ENCODE data around the gene SLC25A15. TPM values are rescaled to one million over a fixed set of nuclear protein-coding genes. Genes with fewer than 3 reads are reported as not detected.

The SLC25A15 gene
- total and polyA plus RNA-seq, 2 experiments from 2014 or later, result 11.5 to 24.3 TPM

DNA sequence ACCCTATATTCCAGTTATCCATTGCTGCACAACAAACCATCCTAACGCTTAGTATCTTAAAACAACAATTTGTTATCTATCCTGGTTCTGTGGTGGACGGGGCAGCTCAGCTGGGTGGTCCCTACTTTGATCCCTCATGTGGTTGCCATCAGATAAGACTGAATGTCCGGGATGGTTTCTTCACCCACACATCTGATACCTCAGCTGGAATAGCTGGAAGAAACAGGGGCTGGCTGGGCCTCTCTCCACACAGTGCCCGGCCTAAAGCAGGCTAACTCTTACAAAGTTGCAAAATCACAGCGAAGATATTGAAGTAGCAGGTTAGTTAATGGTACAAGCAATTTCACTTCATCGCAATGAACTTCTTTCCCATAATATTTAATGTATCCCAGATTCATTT is 14.7 kb upstream of the SLC25A15 start:
- WGBS (ENCODE audit: low lambda C conversion rate, missing lambda C conversion rate), result 57% methylated on average over 6 of the region's 6 CpGs
- Histone ChIP-seq H3K4me3 (no peak overlapping the region), H3K9me2 (replicated peaks; ENCODE audit: insufficient read depth) (no peaks in the 10 kb centered on the region), H3K27me3 (no peaks in the 10 kb centered on the region), H3K4me2 (no peak overlapping the region), H4K20me1 (ENCODE audit: insufficient read depth, poor library complexity, severe bottlenecking) (no peaks in the 10 kb centered on the region), H3K9me3 (ENCODE audit: low read depth) (no peaks in the 10 kb centered on the region), H3K36me3 (replicated peaks; ENCODE audit: insufficient read depth, low read depth) (no peaks in the 10 kb centered on the region), H2AFZ (no peak overlapping the region), H3K27ac (no peak overlapping the region), H3K79me2 (no peaks in the 10 kb centered on the region), H3K4me1 (ENCODE audit: insufficient read depth) (peaks cover 5% of the 10 kb centered on the region)
- no peak for TF ChIP-seq EZH2phosphoT487 (IDR thresholded peaks at IDR 0.05; ENCODE audit: low read depth, severe bottlenecking, unreplicated experiment)
- no peak for TF ChIP-seq EZH2 (IDR thresholded peaks at IDR 0.05; ENCODE audit: borderline replicate concordance)
- TF ChIP-seq, protein P1, sequence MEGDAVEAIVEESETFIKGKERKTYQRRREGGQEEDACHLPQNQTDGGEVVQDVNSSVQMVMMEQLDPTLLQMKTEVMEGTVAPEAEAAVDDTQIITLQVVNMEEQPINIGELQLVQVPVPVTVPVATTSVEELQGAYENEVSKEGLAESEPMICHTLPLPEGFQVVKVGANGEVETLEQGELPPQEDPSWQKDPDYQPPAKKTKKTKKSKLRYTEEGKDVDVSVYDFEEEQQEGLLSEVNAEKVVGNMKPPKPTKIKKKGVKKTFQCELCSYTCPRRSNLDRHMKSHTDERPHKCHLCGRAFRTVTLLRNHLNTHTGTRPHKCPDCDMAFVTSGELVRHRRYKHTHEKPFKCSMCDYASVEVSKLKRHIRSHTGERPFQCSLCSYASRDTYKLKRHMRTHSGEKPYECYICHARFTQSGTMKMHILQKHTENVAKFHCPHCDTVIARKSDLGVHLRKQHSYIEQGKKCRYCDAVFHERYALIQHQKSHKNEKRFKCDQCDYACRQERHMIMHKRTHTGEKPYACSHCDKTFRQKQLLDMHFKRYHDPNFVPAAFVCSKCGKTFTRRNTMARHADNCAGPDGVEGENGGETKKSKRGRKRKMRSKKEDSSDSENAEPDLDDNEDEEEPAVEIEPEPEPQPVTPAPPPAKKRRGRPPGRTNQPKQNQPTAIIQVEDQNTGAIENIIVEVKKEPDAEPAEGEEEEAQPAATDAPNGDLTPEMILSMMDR (IDR thresholded peaks at IDR 0.05; ENCODE audit: poor library complexity), result no peak
- DNase-seq (ENCODE audit: low spot score), result no peak

DNA sequence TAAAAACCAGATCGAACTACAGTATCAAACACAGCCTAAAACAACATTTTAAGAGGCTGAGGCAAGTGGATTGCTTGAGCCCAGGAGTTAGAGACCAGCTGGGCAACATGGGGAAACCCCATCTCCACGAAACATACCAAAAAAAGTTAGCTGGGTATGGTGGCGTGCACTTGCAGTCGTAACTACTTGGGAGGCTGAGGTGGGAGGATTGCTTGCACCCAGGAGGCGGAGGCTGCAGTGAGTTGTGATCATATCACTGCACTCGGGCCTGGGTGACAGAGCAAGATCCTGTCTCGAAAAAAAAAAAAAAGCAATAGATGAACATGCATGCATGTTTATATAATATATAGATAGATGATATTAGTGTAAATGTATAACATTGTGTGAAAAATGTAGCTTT is 13.2 kb upstream of the SLC25A15 start:
- no peak overlapping the region for H3K27ac ChIP-seq
- no peak overlapping the region for H2AFZ ChIP-seq
- TF ChIP-seq, protein P1 (IDR thresholded peaks at IDR 0.05; ENCODE audit: poor library complexity), result no peak
- no peak for TF ChIP-seq EZH2phosphoT487 (IDR thresholded peaks at IDR 0.05; ENCODE audit: low read depth, severe bottlenecking, unreplicated experiment)
- no peak for TF ChIP-seq EZH2 (IDR thresholded peaks at IDR 0.05; ENCODE audit: borderline replicate concordance)
- H3K27me3 ChIP-seq, result no peaks in the 10 kb centered on the region
- DNase-seq (ENCODE audit: low spot score), result no peak
- no peaks in the 10 kb centered on the region for H3K36me3 ChIP-seq (replicated peaks; ENCODE audit: insufficient read depth, low read depth)
- H3K4me2 ChIP-seq, result no peak overlapping the region
- no peaks in the 10 kb centered on the region for H3K79me2 ChIP-seq
- H3K9me2 ChIP-seq (replicated peaks; ENCODE audit: insufficient read depth), result no peaks in the 10 kb centered on the region
- H3K4me1 ChIP-seq (ENCODE audit: insufficient read depth), result no peaks in the 10 kb centered on the region
- H3K9me3 ChIP-seq (ENCODE audit: low read depth), result no peaks in the 10 kb centered on the region
- H3K4me3 ChIP-seq, result no peak overlapping the region
- 90% methylated on average over 7 of the region's 7 CpGs for WGBS (ENCODE audit: low lambda C conversion rate, missing lambda C conversion rate)
- H4K20me1 ChIP-seq (ENCODE audit: insufficient read depth, poor library complexity, severe bottlenecking), result no peaks in the 10 kb centered on the region

DNA sequence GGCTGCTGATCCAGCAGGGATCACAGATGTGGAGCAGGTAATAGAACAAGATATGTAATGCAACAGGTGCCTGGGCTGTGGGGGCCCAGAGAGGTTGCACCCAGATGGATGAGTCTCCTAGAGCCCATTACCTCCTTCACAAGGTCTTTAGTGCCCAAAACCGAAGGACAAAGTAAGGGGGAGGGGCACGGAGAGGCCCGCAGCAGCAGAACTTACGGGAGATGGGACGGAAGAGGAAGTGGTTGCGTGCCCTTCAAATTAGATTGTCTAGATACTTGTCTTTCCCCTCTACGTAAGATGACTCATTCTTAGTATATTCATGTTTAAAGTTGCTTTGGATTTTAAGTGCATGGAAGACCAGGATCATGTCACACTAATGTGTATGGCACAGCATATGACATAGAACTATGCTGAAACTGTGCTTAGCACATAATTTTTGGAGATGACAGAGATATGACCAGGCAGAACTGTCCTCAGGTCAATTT is 12.7 kb upstream of the SLC25A15 start:
- TF ChIP-seq, protein P1 (IDR thresholded peaks at IDR 0.05; ENCODE audit: poor library complexity), result no peak
- TF ChIP-seq EZH2phosphoT487 (IDR thresholded peaks at IDR 0.05; ENCODE audit: low read depth, severe bottlenecking, unreplicated experiment) (no peak), EZH2 (IDR thresholded peaks at IDR 0.05; ENCODE audit: borderline replicate concordance) (no peak)
- Histone ChIP-seq H3K9me2 (replicated peaks; ENCODE audit: insufficient read depth) (no peaks in the 10 kb centered on the region), H3K79me2 (no peaks in the 10 kb centered on the region), H3K27ac (peak overlapping the region; percentile 6), H3K4me1 (ENCODE audit: insufficient read depth) (no peaks in the 10 kb centered on the region), H2AFZ (peak overlapping the region; percentile 67), H4K20me1 (ENCODE audit: insufficient read depth, poor library complexity, severe bottlenecking) (no peaks in the 10 kb centered on the region), H3K36me3 (replicated peaks; ENCODE audit: insufficient read depth, low read depth) (no peaks in the 10 kb centered on the region), H3K9me3 (ENCODE audit: low read depth) (no peaks in the 10 kb centered on the region), H3K4me2 (no peak overlapping the region), H3K4me3 (no peak overlapping the region), H3K27me3 (no peaks in the 10 kb centered on the region)
- 75% methylated on average over 7 of the region's 7 CpGs for WGBS (ENCODE audit: low lambda C conversion rate, missing lambda C conversion rate)
- DNase-seq (ENCODE audit: low spot score), result no peak

Measured in hepatocyte (in vitro differentiated cells).